Activated CD4-positive, alpha-beta T cell treated with anti-CD3 and anti-CD28 coated beads, Interleukin-2, amount 50 U/mL, for 1 hour (primary cell): ENCODE results near the gene PLCE1.

Experiments used
- DNase-seq: peaks from one replicate; pipeline ENCODE4 v3.0.0-alpha.2; 2020

Gene PLCE1

GRCh38 chr10:93995182-93995581 is 1.5 kb downstream of the PLCE1 start:
- DNase-seq = no peak

- DNase-seq = no peak
Measured at GRCh38 chr10:93995598-93996271, 2.0 kb downstream of the PLCE1 start.

GRCh38 chr10:93996551-93996950 is 2.8 kb downstream of the PLCE1 start:
- no peak for DNase-seq

GRCh38 chr10:93997546-93997945 is 3.8 kb downstream of the PLCE1 start:
- no peak for DNase-seq

- DNase-seq = no peak
Measured at GRCh38 chr10:93999401-93999851, 5.7 kb downstream of the PLCE1 start.

- no peak for DNase-seq
Measured at GRCh38 chr10:94000638-94001415, 7.1 kb downstream of the PLCE1 start.

GRCh38 chr10:94001416-94001810 is 7.7 kb downstream of the PLCE1 start:
- DNase-seq = no peak

GRCh38 chr10:94002156-94002555 is 8.4 kb downstream of the PLCE1 start:
- DNase-seq = no peak

GRCh38 chr10:94003488-94003887 is 9.8 kb downstream of the PLCE1 start:
- no peak for DNase-seq

GRCh38 chr10:94005050-94005449 is 11.3 kb downstream of the PLCE1 start:
- DNase-seq = no peak

- no peak for DNase-seq
Measured at GRCh38 chr10:94006591-94007550, 13.1 kb downstream of the PLCE1 start.

- DNase-seq = no peak
Measured at GRCh38 chr10:94008526-94008925, 14.8 kb downstream of the PLCE1 start.

- DNase-seq = no peak
Measured at GRCh38 chr10:94010116-94010515, 16.4 kb downstream of the PLCE1 start.

GRCh38 chr10:94010886-94011285 is 17.2 kb downstream of the PLCE1 start:
- DNase-seq = no peak

- DNase-seq = no peak
Measured at GRCh38 chr10:94011296-94011695, 17.6 kb downstream of the PLCE1 start.

- no peak for DNase-seq
Measured at GRCh38 chr10:94012834-94013233, 19.1 kb downstream of the PLCE1 start.

- no peak for DNase-seq
Measured at GRCh38 chr10:94013331-94013760, 19.6 kb downstream of the PLCE1 start.

GRCh38 chr10:94014304-94014703 is 20.6 kb downstream of the PLCE1 start:
- no peak for DNase-seq

GRCh38 chr10:94016727-94017714 is 23.3 kb downstream of the PLCE1 start:
- no peak for DNase-seq

- DNase-seq = no peak
Measured at GRCh38 chr10:94018107-94018506, 24.4 kb downstream of the PLCE1 start.

- DNase-seq = no peak
Measured at GRCh38 chr10:94023906-94024305, 30.2 kb downstream of the PLCE1 start.

- no peak for DNase-seq
Measured at GRCh38 chr10:94024407-94024806, 30.7 kb downstream of the PLCE1 start.
